ENCODE data around the gene SYNDIG1.

SYNDIG1 gene

DNA sequence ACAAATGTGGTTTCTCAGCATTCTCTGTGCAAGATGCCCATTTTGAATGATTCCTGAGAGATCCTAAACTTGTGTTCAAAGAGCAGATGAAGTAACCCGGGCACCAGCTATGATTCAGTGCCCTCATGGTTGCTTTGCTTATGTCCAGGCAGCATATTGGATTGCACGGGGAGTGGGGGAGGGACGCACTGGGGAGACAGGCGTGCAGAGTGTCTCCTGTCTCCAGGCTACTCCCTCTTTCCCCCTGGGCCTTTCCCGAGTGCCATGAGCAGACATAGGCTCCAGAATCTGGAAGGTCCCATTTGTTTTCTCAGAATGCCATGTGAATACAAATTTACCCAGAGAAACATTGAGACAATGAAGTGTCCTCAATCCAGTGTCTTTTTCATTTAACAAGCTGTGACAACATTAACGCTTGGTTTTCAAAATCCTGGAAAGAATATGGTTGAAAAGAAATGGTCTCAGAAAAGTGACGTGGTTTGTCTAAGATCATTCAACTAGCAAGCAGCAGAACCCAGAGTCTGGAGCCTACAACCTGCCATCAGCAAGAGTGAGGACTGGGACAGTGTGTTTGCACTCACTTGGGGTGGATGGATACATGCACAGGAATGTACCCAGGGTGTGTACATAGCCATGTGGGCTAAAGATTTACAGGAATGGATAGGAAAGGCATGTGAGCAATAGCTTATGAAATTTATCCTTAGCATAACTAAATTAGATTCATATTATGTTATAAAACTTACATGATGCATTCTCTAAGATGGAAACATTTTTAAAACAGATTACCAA lies 4.2 kb downstream of the SYNDIG1 start:
- no peak for DNase-seq

DNA sequence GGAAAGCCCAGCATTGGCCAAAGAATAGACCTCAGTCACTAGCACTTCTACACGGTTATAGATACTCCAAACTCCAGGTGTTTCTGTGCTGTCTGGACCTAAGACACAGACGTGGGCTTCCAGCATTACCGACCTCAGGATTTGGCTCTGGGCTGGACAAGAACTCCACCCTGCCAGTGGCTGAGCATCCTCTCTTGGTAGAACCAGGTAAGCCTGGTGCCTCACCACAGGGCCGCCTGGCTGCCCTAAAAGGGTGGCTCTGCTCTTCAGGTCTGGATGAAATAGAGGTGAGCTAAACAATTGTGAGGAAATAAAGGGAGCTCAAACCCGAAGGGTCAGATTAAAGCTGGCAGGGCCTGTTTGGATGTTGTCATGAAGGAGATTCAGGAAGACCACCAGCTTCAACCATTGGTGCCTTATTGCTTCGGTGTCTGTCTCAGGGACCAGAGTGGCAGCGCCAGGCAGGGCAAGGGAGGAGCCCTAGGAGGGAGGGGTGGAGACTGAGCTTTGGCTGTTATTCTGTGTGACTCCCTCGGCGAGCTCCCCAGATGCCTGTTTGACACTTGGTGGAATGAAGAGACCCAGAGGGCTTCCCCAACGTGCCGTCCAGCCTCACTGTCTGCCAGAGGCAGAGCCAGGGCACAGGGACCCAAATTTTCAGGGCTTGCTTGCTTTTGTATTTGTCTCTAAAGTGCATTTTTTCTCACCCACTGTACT lies 8.6 kb downstream of the SYNDIG1 start:
- DNase-seq: no peak

DNA sequence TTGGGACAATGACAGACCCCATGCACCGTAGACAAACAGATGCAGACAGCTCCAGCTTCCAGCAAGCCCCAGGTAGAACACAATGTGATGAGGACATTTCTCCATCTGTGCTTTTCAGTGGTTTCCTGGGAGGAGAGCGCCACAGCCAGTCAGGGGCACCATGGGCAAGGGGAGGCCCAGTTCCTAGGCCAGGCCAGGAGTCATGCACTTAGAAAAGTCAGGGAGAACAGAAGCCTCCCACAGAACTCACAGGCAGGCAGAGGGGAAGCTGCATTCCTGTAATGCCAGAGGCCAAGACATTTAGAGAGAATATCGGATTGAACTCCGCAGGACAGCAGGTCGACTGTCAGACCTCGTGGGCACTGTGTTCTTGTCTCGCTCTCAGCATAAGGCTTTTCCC lies 9.2 kb downstream of the SYNDIG1 start:
- no peak for DNase-seq

DNA sequence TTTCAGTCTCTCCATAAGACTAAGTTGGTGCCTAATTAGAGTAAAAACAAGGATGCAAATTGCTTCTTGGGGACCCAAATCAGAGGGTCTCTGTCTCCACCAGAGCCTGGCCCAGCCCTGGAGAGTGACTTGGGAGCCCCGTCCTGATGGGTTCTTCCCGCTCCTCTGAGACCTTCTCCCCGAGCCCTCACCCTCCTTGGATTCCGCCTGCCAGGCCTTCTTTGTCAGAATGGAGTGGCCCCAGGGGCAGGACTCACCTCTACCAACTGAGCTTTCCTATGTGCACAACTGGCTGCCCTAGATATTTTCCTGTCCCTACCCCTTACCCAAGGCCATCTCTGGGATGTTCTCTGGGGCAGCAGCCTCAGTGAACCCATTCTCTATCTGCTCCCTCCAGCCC lies 9.7 kb downstream of the SYNDIG1 start:
- DNase-seq: no peak

DNA sequence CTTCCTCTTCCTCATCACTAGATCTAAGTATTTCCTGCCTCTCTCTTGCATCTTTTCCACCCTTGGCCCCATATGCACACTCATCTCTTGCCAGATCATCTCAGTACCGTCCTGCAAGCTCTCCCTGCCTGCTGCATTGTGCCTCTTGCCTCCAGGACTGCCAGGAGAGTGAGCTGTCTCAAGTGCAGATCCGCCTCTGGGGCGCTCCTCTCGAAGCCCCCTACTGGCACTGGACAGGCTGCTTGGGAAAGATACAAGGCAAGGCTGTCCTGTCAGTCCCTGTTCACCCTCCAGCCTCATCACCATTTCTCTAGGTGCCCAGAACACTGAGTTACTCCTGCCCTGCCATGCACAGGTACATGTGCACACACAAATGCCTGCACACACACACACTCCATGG lies 10.2 kb downstream of the SYNDIG1 start:
- DNase-seq: no peak

DNA sequence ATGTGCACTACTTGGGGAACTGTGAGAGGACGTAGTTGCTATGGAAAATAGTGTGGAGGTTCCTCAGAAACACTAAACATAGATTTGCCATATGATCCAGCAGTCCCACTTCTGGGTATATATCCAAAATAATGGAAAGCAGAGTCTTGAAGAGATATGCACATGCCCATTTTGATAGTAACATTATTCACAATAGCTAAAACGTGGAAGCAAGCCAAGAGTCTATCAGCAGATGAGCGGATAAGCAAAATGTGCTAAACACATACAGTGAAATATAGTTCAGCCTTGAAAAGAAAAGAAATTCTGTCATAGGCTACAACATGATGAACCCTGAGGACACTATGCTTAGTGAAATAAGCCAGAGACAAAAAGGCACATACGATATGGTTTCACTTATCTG lies 11.1 kb downstream of the SYNDIG1 start:
- DNase-seq: no peak

DNA sequence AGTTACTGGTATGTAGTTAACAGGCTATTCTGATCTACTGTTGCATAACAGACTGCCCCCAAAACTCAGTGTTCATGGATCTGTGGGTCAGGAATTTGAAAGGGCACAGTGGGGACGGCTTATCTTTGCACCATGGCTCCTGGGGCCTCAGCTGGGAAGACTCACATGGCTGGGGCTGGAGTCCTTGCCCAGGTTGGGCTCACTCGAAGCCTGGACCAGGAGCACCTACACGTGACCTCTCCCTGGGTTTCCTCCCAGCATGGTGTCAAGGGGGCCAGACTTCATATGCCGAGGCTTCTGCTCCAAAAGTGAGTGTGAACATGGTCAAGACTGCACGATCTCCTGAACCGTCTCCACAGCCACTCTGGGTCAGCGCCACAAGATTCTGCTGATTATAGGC lies 11.7 kb downstream of the SYNDIG1 start:
- no peak for DNase-seq

DNA sequence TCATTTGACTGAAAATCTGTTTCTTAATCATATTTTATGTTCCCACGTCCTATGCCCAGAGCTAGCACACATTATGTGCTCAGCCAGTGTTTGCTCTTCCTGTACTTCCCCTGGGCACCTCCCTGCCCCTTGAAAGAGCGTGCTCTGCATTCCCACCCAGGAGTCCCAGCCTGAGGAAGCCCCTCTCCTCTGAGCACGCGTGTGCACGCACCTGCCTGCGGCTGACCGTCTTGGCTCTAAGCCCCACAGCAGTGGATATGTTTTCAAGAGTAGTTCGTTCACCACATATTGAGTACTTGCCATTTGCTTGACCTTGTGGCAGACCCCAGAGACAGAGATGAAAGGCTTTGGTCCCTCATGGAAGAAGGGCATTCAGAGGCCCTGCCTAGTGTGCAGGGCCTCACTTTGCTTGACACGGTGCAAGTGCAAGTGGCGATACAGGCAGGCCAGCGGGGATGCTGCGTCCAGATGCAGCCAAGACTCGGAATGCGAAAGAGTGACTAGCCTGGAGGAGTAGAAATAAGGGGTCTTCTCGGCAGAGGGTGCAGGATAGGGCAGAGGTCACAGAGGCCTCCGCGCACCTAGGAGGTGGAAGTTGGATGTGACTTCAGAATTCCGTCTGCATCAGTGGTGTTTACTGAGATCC lies 14.1 kb downstream of the SYNDIG1 start:
- no peak for DNase-seq

DNA sequence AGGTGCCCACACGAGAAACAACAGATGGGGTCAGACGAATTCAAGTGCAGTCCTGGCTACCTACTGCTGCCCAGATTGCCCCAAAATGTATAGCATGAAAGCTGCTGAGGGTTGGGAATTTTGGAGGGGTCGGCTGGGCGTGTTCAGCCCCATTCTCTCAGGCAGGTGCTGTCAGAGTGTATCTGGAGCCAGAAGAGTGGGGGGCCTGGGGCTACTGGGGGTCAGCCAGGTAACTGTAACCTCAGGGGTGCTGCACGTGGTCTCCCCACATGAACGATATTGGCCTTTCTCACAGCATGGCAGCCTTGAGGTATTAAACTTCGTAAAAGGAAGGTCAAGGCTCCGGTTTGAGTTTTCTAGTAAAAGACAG lies 14.6 kb downstream of the SYNDIG1 start:
- DNase-seq: no peak

DNA sequence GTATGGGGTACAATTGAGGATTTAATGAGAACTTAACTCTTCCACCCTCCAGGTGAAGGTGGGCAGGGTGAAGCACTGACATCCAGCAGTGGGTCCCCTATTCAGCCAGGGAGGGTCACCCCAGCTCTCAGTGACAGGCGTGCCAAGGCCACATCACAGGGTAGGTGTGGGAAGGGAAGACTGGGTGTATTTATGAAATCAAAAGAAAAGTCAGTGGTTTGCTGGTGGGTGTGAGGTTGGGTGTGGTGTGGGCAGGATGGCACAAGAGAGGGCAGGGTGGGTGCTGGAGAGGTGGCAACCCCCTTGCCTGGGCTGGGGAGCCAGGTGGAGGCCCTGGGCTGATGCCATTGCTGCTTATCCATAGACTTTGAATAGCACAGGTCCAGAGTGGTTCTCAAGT lies 16.6 kb downstream of the SYNDIG1 start:
- no peak for DNase-seq

DNA sequence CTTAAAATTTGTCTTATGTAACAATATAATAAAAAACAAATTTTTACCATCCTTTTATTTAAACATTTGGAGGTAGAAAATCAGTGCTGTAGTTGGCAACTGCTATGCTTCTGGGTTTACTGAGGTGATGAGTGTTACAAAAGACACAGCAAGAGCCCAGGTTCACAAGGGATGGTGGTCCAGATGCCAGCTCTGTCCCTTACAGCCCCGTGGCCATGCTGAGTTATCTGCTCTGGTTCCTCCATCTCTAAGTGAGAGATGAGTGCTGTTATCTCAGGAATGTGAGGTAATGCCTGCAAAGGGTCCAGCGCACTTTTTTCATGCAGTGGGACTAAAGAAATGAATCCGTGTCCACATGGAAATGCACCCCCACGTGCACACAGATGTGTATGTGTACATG lies 17.8 kb downstream of the SYNDIG1 start:
- DNase-seq: no peak

DNA sequence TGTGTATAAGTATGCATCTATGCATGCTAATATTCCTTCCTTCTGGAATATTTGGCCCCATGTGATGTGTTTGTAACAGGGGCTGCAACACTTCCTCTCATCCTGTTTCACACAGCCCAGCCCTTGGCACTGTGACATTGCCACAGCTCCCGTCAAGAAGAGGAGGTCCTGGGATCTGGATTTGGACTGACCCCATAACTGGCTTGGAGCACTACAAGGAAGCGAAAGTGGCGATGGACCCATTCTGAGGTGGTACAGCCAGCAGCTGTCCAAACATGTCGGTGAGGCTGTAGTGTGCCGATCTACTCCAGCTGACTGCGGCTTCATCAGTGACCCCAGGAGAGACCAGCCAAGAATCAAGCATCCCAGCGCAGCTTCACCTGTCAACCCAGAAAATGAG lies 18.2 kb downstream of the SYNDIG1 start:
- no peak for DNase-seq

DNA sequence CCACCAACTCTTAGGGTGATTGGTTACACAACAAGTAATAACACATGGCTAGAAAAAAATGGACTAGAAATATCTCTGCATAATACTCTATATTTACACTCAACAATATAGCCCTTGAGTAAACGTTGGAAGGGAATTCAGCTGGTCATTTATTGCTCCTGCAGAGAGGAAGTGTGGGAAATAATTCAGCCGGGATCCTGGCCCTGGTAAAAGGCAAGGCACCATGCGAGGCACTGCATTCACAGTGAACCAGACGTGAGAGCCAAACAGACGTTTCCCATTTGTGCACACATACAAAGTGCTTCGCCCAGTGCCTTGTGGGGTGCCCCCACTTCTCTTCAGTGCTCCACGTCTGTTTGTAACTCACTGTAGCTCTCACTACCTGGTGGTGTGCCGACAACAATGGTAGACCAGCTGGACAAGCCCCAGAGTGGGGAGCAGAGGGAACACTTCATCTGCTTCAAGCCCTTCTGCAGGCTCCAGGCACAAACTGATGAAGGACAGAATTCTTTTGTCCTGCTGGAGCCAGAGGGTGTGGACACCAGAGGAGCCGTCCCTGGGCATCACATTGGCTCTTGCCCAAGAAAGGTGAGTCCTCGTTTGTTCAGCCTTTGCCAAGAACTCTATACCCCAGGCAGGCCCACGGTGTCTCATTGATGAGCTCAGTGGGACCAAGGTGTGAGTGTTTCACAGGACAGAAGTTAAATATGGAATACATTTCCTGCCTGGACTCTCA lies 18.8 kb downstream of the SYNDIG1 start:
- DNase-seq: no peak

DNA sequence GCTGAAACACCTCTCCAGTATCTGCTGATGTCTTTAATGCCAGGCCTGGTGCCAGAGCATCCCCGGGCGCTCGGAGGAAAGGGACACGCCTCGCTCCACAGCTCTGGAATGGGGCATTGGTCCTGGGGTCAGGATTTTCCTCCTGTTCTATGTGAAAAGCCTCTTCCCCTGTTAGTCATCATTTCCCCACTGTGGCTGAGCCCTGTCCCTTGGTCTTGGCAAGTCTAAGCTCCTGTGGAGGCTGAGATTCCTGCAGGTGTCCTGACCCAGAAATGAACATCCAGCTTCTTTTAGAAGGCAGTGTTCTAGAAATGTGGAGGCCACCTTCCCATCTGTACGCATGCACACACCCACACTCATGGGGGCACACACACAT lies 19.4 kb downstream of the SYNDIG1 start:
- DNase-seq: no peak

DNA sequence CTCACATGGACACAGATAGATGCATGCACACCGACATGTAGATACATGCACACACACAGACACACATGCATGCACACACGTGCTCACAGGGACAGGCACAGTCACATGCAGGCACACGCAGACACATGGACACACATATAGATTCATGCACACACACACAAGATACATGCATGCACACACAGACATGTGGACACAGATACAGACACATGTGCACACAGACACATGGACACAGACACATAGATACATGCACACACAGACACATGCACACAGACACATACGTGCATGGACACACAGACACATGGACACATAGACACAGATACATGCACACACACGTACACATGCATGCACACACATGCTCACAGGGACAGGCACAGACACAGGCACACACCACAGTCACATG lies 19.8 kb downstream of the SYNDIG1 start:
- DNase-seq: no peak

DNA sequence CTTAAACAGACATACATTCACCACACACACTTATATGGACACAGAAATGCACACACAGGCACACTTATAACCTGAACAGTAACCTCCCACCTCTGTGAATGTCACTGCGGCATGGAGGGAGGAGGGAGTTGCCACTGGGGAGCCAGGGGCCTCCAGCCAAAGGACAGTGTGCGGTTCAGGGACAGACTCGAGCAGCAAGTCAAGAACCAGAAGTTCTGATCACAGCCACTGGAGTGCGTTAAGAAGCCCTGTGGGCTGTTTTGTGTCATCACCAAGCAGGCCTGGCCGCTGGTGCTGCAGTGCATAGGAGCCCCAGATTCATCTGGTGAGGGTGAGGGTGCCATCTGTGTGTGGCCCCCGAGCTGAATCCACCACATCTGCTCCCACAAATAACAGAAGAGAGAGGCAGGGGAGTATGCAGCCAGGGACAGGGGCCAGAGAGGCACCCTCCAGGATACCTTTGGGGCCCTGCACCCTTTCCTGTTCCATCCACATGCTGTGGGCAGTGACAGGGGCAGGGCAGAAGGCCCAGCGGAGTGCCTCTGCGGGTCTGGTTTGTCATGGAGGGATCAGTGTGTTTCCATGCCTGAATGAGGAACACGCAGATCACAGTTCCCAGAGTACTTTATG lies 20.3 kb downstream of the SYNDIG1 start:
- DNase-seq: no peak

DNA sequence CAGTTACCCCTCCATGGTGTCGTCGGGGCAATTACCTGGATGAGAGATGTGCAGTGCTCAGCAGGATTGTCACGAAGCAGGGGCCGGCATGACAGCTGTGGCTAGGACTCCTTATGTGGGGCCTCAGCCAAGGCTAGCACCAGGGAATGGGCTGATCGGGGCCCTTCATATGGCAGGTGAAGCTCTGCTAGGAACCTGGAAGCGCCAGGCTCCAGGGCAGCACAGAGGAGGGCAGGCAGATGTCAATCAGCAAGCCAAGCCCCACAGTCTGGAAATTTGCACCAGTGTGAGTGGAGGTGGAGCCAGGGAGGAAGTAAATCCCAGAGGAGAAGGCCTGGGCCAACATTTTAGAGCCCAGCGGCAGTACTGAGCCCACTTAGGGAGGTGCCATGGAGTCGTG lies 21.2 kb downstream of the SYNDIG1 start:
- DNase-seq: no peak

DNA sequence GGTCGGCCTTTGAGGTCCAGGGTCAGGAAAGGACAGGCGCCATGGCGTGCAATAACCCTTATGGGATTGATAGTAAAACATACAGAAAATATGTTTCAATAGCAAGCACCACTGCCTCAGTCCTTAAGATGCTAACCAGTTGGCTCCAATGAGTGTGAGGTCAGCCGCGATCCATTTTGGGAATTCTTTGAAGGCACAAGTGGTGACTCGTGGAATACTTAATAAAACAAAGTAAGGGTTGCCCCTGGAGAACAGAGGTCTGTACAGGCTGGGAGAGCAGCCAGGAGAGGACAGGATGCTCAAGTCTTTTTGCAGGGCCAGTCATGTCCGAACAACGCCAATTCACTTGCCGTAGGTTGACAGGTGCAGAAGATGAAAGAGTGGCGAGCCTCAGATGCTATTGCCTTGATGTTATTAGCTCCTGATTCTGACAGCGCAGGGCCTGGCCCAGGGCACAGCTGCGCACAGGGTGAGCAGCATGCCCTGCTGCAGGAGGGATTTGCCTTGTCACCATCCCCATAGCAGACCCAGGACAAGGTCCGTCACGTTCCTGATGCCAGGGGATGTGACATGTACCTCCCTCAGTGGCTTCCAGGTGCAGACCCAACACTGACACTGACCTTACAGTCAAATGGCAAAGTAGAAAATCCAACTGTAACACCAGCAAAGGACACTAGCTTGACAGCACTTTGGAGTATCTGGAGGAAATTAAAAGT lies 21.8 kb downstream of the SYNDIG1 start:
- DNase-seq: no peak

DNA sequence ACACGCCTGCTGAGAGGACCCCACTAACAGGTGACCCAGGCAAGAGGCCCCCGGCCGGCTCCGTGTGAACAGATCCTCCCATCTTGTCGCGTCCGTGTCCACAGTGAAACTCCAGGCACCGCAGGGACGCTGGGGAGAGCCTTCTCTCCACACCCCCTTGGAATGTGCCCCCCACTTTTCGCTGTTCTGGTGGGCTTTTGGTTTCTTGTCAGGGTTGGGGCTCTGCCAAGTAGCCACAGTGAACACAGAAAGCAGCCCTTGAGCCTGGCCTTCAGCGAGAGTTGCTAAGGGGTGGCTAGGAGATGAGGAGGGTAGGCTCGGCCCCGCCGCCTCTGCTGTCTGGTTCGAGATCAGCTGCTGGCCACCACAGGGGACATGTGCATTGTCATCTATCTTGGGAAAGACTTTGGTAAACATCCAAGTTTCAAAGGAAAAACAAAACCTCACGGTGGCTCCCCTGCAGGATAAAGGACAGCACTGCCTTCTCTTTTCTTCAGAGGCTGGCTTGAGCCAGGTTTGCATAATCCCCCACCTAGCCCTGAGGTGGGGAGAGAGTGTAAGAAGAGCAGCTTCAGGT lies 22.7 kb downstream of the SYNDIG1 start:
- DNase-seq: no peak

DNA sequence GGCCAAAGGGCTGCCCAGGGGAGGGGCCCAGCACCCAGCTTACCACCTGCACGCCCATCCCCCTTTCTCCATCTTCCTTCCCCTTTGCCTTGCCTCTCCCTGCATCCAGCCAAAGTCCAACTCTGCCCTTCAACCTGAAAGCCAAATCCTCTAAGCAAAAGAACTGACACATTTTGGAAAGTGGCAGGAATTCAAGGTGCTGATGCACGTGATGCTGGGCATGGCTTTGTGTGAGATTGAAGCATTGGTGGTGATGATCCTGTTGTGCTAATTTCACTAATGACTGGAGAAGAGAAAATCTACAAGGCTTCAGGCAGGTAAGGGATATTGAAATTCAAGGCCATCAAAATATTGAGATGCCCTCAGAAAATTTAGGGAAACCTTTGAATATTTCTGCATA lies 23.3 kb downstream of the SYNDIG1 start:
- DNase-seq: no peak

DNA sequence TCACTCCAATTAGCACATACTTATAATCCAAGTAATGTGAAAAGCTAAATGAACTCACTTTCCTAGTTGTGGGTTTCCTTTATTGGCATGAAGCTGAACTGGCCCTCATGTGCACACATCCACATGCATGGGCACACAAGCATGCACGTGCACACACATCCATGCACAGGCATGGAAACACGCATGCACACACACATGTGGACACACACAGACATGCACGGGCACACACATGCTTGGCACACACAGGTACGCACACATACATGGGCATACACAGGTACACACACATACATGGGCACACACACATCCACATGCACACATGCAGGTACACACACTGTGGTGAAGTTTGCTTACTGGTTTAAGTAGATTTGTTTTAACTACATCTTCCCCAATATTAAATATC lies 23.8 kb downstream of the SYNDIG1 start:
- DNase-seq: no peak

All from stimulated activated naive CD4-positive, alpha-beta T cell treated with Interleukin-2 at 50 U/mL for 16 hours (primary cell).